Transverse colon (tissue), 4 donors: ENCODE measurements around the gene MILR1. TPM values are rescaled to one million over a fixed set of nuclear protein-coding genes. Genes with fewer than 3 reads are reported as not detected.

Experiments
- DNase-seq: peaks from one replicate; pipeline ENCODE4 v3.0.0-alpha.2; 2019
- H3K27ac ChIP-seq, 4 donors: fragments of 200-600 bp; sonication (generic); 2 replicates each; pipeline ENCODE4 v1.5.1; 2016 to 2018; ENCODE audit warnings: inconsistent platforms in 4 of 4
- H3K27me3 ChIP-seq: fragments of 200-600 bp; sonication (generic); 2 replicates; pipeline ENCODE4 v1.5.1; 2017; ENCODE audit warnings: inconsistent platforms
- H3K36me3 ChIP-seq, 4 donors: fragments of 200-600 bp; sonication (generic); 2 replicates each; pipeline ENCODE4 v1.5.1; 2017 to 2019; ENCODE audit warnings: inconsistent platforms in 4 of 4
- H3K4me1 ChIP-seq, 4 donors: fragments of 200-600 bp; sonication (generic); 2 replicates each; pipeline ENCODE4 v1.5.1; 2017 to 2020; ENCODE audit warnings: inconsistent platforms in 4 of 4
- H3K4me3 ChIP-seq, 4 donors: fragments of 200-600 bp; sonication (generic); 1 replicate in 1 of 4; 2 replicates in 3 of 4; pipeline versions ENCODE4 v1.5.1 to v1.6.1; 2017 to 2019; ENCODE audit warnings: inconsistent platforms in 4 of 4
- H3K9me3 ChIP-seq, 2 donors: fragments of 200-600 bp; sonication (generic); 2 replicates each; pipeline ENCODE4 v1.5.1; 2017 to 2019; ENCODE audit warnings: inconsistent platforms in 2 of 2
- EP300 ChIP-seq: sonication (generic); formaldehyde crosslinking; IDR thresholded peaks from one replicate; pipeline ENCODE4 v1.6.1; 2017; ENCODE audit warnings: antibody characterized with exemption, low read depth
- POLR2A ChIP-seq: fragments of 450-650 bp; IDR thresholded peaks from one replicate; pipeline ENCODE4 v1.6.1; 2016; ENCODE audit warnings: antibody characterized with exemption, mild to moderate bottlenecking, moderate library complexity
- POLR2AphosphoS5 ChIP-seq, 3 donors: sonication (generic); formaldehyde crosslinking; IDR thresholded peaks; one replicate each; pipeline ENCODE4 v1.6.1; 2016; ENCODE audit warnings: antibody characterized with exemption in 3 of 3
- WGBS, 2 donors: methylation state at CpG; one replicate each; pipeline ENCODE4 v1.1.5; 2018; ENCODE audit warnings: low coverage in 1 of 2; 5-methylcytosine and 5-hydroxymethylcytosine counted together
- in situ Hi-C, 4 donors: fragments of 200-750 bp; cut with MboI; loops; one replicate each; pipeline versions ENCODE4 v1.15.0 to v1.15.1; 2017; ENCODE audit warnings: low sequenced_read_pairs in 3 of 4, low pct_ligation_motif_present in 1 of 4, low pct_unique_long_range_greater_than_20kb in 1 of 4
- intact Hi-C: fragments of 100-400 bp; cut with DNase I; formaldehyde crosslinking; loops from one replicate; pipeline ENCODE4 v1.15.1; 2023; ENCODE audit warnings: low total_unique reads
- total RNA-seq, 4 donors: library from RNA; depleted of rRNA; stranded (reverse); fragments of >200 nt; gene quantifications; one replicate each; pipeline ENCODE4 v1.1.0, GENCODE V29; 2016
- TF ChIP-seq, protein P1 (sequence below), 5 experiments: fragments of 200-600 bp in 3 of 5; fragments of 450-650 bp in 2 of 5; sonication (generic) in 3 of 5; IDR thresholded peaks; 1 replicate in 2 of 5; 2 replicates in 3 of 5; pipeline ENCODE4 v1.5.1; 2016 to 2017; ENCODE audit warnings: antibody characterized with exemption in 5 of 5, inconsistent platforms in 3 of 5, mild to moderate bottlenecking in 2 of 5, moderate library complexity in 1 of 5

MILR1 gene
- total RNA-seq, 4 donors from 2014 or later = 1.4 to 2.3 TPM; not detected in 2

DNA sequence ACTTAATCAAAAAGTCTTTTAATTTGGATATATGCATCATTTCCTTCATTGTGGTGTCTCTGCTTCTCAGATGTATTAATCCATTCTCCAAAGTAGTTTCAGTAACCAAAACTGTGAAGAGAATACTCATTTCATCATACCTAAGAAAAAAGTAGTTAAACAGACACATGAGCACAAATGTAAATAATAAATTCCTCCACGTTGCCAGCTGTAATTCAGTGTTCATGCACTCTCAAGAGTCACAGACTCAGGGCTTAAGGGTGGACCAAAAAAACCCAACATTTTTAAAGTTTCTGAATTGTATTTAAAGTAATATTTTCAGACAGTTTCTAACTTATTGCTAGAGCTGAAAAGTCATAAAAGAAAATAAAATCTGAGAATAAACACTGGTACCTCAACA lies 28.9 kb downstream of the MILR1 start:
- intact Hi-C loops (no loop called here), in situ Hi-C loops (no loop called here)
- WGBS, 2 donors = 8 to 9% methylated on average over 1 of the region's 1 CpG
- no peak for TF ChIP-seq POLR2AphosphoS5 (IDR thresholded peaks at IDR 0.05)
- no peak for TF ChIP-seq POLR2A
- no peak for TF ChIP-seq EP300
- TF ChIP-seq, protein P1, sequence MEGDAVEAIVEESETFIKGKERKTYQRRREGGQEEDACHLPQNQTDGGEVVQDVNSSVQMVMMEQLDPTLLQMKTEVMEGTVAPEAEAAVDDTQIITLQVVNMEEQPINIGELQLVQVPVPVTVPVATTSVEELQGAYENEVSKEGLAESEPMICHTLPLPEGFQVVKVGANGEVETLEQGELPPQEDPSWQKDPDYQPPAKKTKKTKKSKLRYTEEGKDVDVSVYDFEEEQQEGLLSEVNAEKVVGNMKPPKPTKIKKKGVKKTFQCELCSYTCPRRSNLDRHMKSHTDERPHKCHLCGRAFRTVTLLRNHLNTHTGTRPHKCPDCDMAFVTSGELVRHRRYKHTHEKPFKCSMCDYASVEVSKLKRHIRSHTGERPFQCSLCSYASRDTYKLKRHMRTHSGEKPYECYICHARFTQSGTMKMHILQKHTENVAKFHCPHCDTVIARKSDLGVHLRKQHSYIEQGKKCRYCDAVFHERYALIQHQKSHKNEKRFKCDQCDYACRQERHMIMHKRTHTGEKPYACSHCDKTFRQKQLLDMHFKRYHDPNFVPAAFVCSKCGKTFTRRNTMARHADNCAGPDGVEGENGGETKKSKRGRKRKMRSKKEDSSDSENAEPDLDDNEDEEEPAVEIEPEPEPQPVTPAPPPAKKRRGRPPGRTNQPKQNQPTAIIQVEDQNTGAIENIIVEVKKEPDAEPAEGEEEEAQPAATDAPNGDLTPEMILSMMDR (IDR thresholded peaks at IDR 0.05) = no peak
- H3K27me3 ChIP-seq = no peaks in the 10 kb centered on the region
- DNase-seq = no peak
- H3K27ac ChIP-seq = no peak overlapping the region
- no peaks in the 10 kb centered on the region for H3K9me3 ChIP-seq
- peaks cover 0 to 13% (median 3%) of the 10 kb centered on the region in 4 donors for H3K36me3 ChIP-seq
- no peak overlapping the region for H3K4me3 ChIP-seq
- H3K4me1 ChIP-seq = no peaks in the 10 kb centered on the region

DNA sequence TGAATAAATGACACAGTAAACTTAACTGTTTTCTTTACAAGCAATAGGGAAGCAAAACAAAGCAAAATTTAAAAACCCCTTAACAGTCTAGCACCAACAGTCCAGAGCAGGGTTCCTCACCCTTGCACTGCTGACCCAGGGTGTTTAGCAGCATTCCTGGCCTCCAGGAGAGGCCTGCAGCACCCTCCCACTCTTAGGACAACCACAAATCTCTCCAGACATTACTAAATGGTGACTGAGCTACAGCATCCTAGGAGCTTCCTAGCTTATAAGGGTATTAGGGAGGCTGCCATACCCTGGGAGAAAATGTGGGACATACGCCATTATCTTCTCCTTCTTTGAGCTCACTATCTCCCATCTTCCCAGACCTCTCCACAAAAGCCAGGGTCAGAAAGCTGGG lies 32.0 kb downstream of the MILR1 start:
- no peak for DNase-seq
- TF ChIP-seq POLR2A = no peak
- TF ChIP-seq EP300 = no peak
- no peak for TF ChIP-seq POLR2AphosphoS5 (IDR thresholded peaks at IDR 0.05)
- TF ChIP-seq, protein P1 (IDR thresholded peaks at IDR 0.05) = no peak
- Histone ChIP-seq H3K36me3 (peaks cover 0 to 28% (median 3%) of the 10 kb centered on the region in 4 donors), H3K4me1 (no peaks in the 10 kb centered on the region), H3K9me3 (no peaks in the 10 kb centered on the region), H3K4me3 (no peak overlapping the region), H3K27ac (no peak overlapping the region), H3K27me3 (no peaks in the 10 kb centered on the region)
- intact Hi-C loops = no loop called here
- WGBS, 2 donors = 100% methylated on average over 1 of the region's 1 CpG; no CpG with 5 or more reads in 1 of the 2 donors
- in situ Hi-C loops = loop anchor here in 1 of 4 donors (10.0 kb wide), 1 partner anchor 56 kb away; no protein-coding TSS in a partner anchor

DNA sequence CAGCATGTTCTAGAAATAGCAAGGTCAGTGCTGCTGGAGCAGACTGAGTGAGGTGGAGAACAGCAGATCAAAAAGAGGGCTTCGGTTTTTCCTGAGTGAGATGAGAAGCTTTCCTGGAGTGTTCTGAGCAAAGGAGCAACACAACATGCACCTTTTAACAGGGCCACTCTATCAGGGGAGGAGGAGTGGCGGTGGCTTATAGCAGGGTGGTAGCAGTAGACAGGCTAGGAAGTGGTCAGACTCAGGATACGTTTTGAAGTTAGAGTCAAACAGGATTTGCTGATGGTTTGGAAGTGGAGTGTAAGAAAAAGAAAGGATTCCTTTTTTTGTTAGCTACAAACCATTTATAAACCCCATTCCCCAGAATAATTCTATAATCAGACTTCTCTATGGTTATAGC lies 35.5 kb downstream of the MILR1 start:
- intact Hi-C loops = no loop called here
- TF ChIP-seq, protein P1 (IDR thresholded peaks at IDR 0.05) = no peak
- TF ChIP-seq EP300 = no peak
- TF ChIP-seq POLR2A = no peak
- no peak for TF ChIP-seq POLR2AphosphoS5 (IDR thresholded peaks at IDR 0.05)
- Histone ChIP-seq H3K27ac (no peak overlapping the region), H3K9me3 (no peaks in the 10 kb centered on the region), H3K4me1 (no peaks in the 10 kb centered on the region), H3K36me3 (peaks cover 0 to 27% (median 3%) of the 10 kb centered on the region in 4 donors), H3K27me3 (no peaks in the 10 kb centered on the region), H3K4me3 (no peak overlapping the region)
- in situ Hi-C loops = loop anchor here in 1 of 4 donors (10.0 kb wide), 1 partner anchor 60 kb away; no protein-coding TSS in a partner anchor
- no peak for DNase-seq
- 84 to 90% methylated on average over 2 to 3 of the region's 3 CpGs for WGBS, 2 donors

GRCh38 chr17:64488301-64488700 lies 39.4 kb downstream of the MILR1 start:
- intact Hi-C loops = no loop called here
- H3K27ac ChIP-seq = no peak overlapping the region
- 94 to 97% methylated on average over 2 of the region's 2 CpGs for WGBS, 2 donors
- no peak overlapping the region for H3K4me3 ChIP-seq
- no peaks in the 10 kb centered on the region for H3K9me3 ChIP-seq
- H3K36me3 ChIP-seq = peaks cover 0 to 25% (median 0%) of the 10 kb centered on the region in 4 donors
- in situ Hi-C loops = loop anchor here in 2 of 4 donors (5.0 to 10.0 kb wide), 2 partner anchors 64 to 66 kb away; no protein-coding TSS in a partner anchor
- no peaks in the 10 kb centered on the region for H3K4me1 ChIP-seq
- no peaks in the 10 kb centered on the region for H3K27me3 ChIP-seq
- DNase-seq = no peak
- TF ChIP-seq POLR2AphosphoS5 (IDR thresholded peaks at IDR 0.05) (no peak), EP300 (no peak), POLR2A (no peak)
- TF ChIP-seq, protein P1 (IDR thresholded peaks at IDR 0.05) = no peak
